MV-4-11 (cell line): ENCODE data around the gene FGF10.

Source experiments
- DNase-seq: peaks from one replicate; lab custom pipeline; 2025; lab: John Stamatoyannopoulos, UW

Gene FGF10

DNA sequence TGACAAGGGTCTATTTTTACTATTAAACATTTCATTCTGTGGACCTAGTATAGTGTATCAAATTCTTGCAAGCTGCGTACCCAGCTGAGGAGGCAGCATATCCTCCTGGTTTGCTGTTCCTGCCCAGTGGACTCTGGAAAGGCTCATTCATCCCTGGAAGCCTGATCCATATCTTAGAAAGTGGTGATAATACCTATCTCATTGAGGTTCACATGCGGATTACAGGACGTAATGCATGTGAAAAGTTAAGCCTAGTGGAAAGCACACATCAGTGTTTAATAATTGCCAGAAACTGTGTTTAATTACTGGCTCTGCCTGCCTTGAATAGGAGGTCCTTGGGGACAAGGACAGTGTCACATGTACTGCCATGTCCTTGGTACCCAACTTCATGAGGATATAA is 132.0 kb downstream of the FGF10 start:
- no peak for DNase-seq
